ENCODE measurements around the gene VAMP2.

Gene VAMP2

DNA sequence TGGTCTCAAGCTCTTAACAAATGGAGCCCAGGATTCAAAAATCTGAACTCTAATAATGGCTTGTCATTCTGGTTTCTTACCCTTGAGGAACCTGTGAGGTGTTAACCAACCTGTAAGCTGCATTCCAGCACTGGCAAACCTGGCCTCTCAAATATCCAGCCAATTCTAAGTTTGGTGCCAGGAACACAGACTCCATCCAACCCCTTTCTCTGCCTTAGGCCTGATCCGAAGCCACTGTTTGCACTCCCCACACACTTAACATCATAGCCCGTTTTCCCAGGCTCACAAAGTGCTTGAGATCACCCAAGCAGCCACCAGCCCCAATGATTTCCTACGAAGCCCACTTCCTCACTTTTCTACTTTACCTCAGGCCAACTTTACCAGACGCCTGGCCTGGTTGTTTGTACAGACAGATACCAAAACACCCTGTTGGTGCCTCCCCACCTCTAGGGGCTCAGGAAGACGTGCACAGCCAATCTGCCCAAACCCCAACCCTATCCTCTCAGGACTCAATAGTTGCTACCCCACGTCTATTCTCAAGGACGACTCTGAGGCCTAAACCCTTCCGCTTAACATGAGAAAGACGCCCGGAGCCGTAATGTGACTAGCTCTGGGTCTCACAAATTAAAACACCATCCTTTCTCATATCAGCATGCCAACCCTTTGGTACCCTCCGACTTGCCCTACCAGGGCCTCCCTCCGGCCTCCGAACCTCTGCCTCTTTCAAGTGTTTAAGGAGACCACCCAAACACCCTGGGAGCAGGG is 7.3 kb downstream of the VAMP2 start:
- DNase-seq (no peak), ATAC-seq (no peak)

DNA sequence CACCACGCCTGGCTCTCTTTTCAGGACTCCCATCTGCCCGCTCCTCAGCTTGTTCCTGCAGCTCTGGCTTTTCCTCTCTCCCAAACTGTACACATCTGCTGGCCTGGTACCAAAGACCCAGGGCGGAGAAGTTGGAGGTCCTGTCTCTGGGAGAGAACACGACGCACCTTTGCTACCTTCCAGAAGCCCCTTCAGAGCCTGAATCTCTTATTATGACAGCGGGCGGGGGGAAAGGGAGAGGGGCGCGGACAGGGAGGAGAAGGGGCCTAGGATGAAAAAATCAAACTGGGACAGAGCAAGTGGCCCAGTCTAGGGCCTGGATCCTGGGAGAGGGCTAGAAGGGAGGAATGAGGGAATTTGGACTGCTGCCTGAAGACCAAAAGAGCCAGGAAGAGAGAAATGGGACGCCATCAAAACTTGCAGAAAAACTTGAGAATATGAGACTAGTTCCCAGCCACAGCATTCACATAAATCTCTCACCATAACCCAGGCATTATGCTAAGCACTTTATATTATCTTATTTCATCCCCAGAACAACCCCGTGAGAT is 8.1 kb downstream of the VAMP2 start:
- no peak for DNase-seq
- ATAC-seq: no peak

DNA sequence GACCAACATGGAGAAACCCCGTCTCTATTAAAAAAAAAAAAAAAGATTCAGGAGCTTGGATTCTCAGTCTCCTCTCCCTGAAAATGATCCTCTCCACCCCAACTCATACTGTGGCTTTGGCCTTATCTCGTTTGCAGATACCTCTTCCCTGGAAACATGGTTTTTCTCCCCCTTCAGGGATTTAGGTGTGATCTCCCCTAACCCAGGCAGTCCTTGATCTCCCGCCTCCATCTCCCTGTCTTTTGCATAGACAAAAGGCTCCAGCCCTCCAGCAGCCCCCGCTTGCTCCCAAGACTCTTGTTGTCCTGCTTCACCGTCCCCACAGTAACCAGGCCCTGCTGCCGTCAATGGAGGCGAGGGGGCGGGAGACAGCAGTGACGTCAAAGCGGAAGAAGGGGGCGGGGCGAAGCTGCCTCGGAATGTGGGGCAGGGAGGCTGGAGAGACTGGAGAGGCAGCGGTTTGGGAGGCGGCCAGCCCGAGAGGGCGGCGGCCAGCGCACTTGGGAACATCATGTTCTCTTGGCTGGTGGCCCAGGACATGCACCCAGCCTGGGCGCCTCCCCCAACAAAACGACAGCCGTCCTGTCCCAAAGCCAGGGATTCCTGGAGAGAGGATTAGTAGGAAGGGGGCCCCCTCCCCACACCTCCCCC is 8.7 kb downstream of the VAMP2 start:
- peak; percentile 8 for ATAC-seq
- peak; percentile 95 for DNase-seq

DNA sequence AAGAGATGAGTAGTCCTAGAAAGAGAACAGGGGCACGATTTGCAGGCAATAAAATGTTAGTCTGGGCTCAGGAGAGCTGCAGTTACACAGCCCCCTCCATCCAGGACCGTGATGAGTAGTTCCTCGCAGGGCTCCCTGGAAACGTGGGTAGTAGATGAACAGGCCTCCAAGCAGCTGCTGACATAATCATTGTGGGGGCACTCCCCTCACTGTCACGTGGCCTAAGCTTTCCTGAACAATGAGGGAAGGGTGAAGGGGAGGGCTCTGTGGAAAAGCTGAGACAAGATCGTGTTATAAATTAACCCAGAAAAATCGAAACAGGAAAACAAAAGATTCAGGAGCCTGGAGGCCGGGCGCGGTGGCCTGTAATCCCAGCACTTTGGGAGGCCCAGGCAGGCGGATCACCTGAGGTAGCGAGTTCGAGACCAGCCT is 9.2 kb downstream of the VAMP2 start:
- DNase-seq: peak; percentile 77
- ATAC-seq: peak; percentile 27

DNA sequence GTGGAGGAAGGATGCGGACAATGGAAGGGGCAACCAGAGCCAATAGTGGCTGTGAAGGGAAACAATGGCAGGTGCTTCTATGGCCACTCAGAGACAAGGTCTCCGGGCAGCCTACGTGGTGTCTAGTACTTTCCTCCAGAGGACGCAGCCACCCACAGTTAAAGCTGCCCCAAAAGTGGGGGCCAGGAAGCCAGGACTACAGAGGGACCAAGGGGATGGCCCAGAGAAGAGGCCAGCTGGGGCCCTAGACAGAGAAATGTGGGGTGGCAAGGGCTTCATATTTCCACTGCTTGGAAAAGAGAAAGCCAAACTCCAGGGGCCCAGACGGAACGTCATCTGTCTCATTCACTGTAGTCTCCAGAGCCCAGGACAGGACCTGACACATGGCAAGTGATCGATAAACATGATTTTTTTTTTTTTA is 9.7 kb downstream of the VAMP2 start:
- ATAC-seq (no peak), DNase-seq (no peak)

DNA sequence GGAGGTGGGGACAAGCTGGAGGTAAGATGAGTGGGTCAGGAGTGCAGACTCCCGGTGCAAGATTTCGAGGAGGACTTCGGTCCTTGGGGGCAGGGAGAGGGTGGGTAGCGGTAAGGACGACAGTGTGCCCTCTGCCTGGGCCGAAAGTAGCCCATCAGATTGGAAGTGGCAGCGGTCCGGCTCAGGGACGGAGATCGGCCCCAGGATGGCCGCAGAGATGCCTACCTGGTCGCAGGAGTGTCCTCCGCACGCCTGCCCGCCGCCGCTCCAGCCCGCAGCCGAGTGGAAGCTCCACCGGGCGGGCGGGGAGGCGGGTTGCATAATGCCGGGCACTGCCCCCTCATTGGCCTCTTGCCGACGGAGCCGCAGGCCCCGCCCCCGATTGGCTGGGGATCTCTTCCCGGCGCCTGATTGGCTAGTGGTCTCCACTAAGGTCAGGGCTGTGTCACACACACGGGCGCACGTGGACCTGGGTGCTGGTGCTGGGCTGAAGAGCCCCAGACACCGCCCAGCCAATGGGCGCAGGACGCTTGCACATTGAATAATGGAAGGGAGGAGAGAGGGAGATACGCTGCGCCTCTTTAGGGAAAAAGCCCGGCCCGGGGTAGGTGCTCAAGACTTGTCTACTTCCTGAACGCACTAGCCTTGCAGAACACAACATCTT is 10.5 kb downstream of the VAMP2 start, which contains the start of gene PER1:
TSS of gene PER1 (minus strand) at position 293 of the 664 bp plus-strand sequence. CDS start 1,698 bp downstream, outside the sequence.
- DNase-seq (peak; percentile 96), ATAC-seq (peak; percentile 33)

DNA sequence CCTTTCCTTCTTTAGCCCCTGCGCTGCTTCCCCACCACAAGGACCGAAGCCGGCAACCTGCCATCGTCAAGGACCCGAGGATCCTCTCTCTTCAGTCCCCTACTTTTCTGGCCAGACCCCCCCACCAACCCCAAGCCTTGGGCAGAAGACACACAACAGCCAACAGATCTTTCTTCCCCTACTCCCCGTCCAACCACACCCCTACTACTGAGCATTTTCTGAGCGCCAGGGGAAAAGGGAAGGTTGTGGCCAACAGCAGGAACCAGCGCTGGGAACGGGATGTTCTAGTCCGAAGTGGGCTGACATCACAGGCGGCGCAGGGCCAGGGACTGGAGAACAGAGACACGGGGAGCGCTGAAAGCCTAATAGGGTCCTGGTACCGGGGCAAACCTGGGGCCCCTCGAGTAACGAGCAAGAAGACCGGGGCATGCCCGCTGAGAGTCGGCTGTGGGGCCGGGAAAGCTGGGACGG is 11.1 kb downstream of the VAMP2 start:
- ATAC-seq (no peak), DNase-seq (peak; percentile 60)

DNA sequence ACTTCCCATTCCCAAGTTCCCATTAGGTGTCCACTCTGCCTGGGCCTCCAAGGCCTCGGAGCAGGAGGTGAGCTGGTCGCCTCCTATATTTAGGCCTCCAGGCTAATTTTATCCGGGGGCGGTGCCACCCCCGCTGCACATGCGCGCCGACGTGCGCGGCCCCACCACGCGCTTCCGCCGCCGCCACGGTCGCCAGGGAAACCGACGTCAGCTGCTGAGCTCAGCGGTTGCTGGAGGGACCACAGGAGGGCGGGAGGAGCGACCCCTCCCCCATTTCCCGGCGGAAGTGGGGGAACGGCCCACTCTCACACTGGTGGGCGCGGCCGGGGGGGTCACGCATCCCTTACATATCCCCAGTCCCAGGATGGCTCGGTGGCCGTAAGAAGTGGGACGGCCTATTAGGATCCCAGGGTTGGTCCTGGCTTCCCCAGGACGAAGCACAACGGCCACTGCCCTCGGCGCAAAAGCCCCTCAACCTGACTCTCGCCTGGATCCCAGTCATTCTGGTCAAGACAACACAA is 11.6 kb downstream of the VAMP2 start:
- peak; percentile 93 for DNase-seq
- ATAC-seq: peak; percentile 25

DNA sequence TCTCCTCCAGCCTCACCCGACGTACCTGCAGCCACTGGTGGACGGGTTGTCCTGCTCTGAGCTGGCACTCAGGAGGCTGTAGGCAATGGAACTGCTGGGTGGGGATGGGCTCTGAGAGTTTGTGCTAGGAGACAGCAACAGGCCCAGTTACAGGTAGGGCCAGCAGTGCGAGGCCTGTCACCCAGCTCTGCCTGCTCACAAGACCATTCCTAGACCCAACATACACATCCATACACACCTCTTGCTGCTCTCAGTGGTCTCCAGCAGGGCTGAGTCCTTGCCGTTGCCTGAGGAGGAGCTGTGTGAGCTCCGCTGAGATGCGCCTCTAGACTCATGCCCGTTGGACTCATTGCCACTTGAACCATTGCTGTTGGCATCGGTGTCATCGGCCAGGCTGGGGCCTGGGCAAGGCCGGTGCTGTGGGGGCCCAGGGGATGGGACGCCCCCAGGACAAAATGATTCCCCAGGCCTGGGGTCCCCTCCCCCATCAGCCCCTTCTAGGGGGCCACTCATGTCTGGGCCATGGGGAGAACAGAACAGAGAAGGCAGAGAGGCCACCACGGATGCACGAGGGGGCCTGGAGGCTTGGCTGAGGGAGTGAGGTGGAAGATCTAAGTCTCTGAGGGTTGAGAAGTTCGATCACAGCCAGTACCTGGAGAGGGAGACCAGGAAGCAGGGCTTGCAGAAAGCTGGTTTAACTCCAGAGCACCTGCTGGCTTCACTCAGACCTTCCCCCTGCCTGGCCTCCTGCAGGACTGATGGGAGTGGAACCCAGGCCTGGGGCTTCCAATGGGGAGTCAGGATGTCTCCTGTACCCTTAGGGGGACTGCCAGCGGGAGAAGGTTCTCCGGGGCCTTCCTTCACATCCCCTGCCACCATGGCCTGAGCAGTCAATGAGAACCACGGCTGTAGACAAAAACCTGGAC is 12.3 kb downstream of the VAMP2 start:
- no peak for DNase-seq

DNA sequence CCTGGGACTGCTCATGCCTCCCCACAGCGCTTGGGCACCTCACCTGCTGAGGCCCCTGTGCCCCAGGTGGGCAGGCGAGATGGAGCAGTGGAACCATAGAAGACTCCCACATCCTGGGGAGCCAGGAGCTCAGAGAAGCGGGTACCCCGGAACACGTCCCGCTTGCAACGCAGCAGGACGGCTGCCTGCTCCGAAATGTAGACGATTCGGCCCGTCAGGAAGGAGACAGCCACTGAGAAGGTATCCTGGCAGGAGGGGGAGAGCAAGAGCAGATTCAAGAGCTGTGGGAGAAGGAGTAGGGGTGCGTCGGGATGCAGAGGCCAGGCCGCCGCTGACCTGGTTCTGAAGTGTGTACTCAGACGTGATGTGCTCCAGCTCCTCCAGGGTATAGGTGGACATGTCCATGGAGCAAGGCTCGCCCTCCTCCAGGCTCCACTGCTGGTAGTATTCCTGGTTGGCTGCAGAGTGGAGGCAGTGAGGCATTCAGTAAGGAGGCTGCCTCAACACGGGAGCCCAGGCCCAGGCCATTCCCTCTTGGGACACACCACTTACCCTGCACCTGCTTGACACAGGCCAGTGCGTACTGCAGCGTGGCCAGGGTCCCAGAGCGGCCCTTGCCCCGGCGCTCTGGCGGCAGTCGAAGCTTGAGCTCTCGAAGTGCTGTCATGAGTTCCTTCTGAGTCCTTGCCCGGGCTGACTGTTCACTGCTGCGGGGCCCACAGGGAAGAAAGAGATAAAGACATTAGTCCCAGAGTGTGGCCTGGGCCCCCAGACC is 13.1 kb downstream of the VAMP2 start:
- DNase-seq (no peak), ATAC-seq (no peak)

More for the DNA sequence above, 12.3 kb downstream of the VAMP2 start:
- no peak for ATAC-seq

DNA sequence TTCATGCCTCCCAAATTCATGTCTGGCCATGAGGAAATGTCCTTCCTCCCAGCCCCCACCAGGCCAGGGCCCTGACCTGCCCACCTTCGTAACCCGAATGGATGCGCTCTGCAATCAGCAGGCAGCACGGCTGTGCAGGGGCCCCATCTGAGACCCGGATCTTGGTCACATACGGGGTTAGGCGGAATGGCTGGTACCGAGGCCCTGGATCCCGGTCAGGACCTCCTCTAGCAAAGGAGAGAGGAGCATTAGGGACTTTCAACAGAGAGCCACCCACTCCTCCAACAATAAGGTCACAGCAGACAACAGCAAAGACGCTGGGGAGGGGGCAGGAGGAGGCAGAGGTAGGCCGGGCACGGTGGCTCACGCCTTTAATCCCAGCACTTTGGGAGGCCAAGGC is 14.2 kb downstream of the VAMP2 start:
- DNase-seq (no peak), ATAC-seq (no peak)

DNA sequence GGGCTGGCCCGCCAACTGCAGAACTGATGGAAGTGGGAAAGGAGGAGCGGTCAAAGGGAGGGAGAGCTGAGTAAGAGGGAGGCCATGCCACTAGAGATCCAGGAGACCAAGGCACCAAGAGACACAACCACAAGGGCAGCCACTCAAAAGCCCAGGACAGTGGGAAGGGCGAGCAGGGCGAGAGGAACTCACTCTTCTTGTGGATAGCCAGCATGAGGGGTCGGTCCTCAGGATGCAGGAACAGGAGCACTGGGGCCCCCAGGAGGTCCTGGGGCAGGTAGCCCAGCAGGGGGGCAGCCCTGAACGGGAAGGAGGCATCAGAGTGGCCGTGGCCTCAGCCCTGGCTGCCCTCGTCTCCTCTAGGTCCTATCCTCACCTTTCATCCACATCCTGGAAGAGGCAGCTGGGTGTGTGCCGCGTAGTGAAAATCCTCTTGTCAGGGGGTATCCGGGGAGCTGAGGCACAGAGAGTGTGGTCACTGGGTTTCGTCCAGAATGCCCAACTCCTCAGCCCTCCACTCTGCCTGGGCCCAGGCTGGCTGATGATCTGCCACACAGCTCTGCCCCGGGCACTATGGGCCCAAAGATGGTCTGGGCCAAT is 14.8 kb downstream of the VAMP2 start:
- no peak for ATAC-seq
- no peak for DNase-seq

DNA sequence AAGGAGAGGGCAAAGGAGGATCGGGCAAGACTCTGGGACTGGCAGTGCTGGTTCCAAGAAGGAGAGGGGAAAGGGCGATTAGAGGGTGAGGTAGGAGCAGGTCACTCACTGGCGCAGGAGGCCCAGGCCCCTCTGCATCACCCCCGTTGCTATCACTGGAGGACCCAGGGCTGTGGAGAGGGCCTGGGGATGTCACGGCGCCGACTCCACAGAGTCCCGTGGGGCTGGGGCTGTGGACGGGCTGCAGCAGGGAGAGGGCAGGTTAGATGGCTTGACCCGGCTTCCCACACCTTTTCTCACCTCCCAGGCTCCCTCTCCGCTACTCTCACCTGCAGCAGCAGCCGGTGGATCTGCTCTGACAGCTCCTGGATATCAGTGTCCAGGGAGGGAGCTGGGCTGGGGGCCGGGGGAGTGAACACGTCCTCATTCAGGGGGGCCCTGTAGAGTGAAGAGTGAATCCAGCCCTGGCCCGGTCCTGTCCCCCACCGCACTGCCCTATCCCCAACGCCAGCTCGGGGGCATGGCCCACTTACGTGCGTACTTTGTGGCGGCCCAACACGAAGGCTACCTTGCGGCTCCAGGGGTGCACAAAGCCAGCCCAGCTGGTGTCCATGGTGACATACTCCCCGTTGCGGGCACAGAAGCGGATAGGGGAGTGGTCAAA is 15.5 kb downstream of the VAMP2 start:
- ATAC-seq (no peak), DNase-seq (no peak)

DNA sequence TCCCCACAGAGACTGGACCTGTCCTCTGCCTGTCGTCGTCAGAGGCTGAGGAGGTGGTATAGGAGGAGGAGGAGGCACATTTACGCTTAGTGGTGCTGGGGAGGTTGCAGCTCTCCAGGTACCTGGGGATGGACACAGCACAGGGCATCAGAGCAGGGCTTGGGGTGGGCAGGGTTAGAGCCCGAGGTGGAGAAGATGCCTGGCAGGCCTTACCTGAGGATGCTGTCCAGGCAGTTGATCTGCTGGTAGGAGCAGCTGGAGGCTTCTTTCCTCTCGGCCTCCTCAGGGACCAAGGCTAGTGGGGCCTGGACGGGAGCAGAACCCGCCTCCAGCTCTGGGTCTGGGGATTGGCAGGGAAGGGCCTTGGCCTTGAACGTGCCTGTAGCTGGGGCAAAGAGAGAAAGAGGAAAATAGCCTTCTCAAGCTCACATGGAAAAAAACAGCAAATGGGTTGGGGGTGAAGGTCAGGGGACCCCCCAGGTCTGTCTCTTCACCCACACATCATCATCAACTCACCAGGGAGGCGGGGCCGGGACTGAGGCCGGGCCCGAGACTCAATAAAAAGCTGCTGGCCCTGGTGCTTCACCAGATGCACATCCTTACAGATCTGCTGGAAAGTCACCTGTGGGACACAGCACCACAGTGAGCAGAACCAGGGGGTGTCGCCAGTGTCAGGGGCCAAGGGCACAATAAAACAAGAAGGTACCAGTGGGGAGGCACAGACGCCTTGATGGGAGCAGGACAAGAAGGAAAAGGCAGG is 16.2 kb downstream of the VAMP2 start:
- DNase-seq (no peak), ATAC-seq (no peak)

DNA sequence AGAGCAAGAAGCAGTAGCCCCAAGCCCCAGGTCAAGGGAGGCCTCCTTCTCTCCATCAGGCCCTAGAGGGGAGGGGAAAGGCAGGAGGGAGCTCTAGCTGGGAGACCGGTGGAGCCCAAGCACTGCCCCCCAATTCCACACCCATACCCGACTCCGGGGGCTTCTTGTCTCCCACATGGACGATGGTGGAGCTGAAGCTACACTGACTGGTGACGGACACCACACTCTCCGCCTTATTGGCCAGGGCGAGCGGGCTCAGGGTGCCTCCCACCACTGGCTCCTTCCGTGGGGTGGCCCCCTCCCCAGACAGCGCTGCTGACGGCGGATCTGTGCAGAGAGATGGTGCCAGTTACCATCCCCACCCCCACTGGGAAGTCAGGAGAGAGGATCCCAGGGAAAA is 16.9 kb downstream of the VAMP2 start:
- no peak for DNase-seq
- no peak for ATAC-seq

DNA sequence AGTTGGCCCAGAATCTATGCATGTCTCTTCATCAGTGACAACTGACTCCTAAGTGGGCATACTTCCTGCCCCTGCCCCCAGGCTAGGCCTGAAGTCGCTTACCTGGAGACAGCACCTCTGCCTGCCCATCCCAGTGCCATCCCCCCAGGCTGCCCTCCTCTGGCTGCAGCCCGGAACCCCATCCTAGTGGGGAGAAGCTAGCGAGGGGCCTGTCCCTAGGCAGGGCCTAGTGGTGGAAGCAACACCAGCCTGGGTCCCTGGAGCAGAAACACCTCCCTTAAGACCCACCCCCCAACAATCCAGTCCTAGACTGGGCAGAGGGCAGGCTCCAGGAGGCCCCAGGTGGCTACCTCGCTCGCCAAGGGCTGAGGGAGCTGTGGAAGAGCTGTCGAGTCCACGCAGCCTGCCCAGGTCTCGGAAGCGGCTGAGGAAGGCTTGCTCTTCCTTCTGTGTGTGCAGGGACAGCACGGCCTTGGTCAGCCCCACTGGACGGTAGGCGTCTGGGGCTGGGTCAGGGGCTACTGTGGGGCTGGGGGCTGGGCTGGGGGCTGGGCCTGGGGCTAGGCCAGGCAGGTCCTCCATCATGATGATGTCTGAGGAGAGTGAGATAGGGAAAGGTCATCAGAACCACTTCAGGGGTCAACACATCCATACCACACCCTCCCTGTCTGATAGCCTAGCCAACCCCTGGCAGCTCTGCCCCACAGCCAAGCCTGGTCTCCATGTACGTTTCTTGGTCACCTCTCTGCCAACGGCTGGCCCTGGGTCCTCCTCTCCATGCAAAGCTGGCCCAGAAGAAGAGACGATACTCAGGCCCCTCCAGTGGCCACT is 18.1 kb downstream of the VAMP2 start:
- ATAC-seq (no peak), DNase-seq (no peak)

DNA sequence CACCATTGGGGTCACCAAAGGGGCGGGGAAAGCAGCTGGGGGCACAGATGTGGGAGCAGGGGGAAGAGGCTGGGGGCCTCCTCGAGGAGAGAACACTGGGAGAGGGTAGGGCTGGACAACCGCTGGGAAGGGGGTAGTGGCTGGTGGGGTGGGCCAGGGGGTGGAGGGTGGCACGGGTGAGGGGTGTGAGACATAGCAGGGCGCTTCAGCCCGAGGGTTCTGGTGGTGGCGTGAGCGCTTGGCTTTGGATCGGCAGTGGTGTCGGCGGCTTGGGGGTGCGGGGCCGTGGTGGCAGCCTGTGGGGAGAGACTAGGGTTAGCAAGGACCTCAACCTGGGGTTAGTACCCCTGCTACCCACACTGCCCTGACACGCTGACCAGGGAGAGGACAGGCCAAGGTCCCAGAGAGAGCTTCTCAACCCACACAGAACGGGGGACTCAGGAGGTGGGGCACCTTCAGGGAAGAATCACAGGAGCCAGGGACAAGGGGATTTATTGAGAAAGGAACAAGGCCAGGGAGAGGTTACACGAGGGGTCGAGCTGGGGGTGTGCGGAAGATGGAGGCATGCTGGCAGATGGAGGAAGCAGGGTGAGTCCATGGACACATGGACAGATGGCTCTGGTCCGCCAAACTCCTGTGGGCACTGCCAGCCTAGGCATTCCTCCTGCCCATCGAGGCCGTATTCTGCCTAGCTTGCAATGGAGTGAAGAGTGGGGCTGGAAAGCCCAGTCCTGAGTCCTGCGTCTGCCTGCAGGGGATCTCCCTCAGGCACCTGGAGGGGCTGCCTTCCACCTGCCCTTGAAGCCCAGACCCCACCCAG is 19.0 kb downstream of the VAMP2 start:
- DNase-seq: no peak
- no peak for ATAC-seq
